NCI-H2029 treated with DMSO at 0.1 percent for 48 hours (cell line): Measurements from ENCODE around the gene TEAD4.

Source experiments
- DNase-seq: peaks from one replicate; lab custom pipeline; 2025; lab: John Stamatoyannopoulos, UW

TEAD4 gene

DNA sequence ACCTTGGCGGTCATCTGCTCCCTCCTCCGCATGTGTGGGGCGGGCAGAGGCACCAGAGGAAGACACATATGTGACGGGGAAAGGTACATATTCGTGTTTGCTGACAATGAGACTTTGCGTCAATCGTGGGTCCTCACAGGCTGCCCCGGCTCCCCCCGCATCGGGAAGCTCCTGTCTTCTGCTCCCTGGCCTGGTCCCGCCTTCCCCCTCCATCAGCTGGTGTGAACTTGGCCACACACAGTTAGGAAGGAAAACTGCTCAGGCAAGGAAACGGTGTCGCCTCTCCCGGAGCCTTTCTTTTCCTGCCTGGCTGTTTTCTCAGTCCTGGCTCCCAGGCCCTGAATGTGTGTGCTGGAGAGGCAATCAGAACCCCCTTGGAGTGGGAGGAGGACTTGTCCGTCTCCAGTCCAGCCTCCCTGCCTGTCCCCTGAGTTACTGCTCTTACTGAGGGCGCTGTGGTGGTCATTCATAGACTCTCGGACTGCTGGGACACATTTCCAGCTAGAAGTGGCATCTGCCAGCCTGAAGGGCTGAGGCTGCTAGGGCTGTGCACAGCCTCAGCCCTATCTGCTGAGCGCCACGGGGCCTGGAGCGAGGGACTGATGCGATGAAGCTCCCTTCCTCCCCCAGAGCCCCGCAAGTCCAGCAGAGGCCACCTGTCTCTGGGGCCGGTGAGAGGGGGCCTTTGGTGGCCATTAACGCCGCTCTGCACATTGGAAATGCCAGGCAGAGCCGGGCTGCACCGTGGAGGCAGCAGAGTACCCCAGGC is 73.8 kb downstream of the TEAD4 start:
- no peak for DNase-seq

DNA sequence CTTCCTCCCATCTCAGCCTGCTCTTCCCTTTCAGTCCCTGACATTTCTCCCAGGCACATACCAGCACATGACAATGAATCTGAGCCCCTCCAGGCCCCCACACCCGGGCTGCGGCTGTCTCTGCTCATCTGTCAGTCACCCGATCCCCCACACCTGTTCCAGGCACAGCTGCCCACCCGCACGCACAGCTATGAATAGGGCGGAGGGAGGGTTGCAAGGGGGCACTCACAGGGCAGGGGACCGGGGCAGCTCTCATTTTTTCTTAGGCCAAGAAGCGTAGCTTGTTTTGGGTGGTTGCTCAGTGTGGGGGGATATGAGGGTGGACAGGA is 74.3 kb downstream of the TEAD4 start:
- no peak for DNase-seq

DNA sequence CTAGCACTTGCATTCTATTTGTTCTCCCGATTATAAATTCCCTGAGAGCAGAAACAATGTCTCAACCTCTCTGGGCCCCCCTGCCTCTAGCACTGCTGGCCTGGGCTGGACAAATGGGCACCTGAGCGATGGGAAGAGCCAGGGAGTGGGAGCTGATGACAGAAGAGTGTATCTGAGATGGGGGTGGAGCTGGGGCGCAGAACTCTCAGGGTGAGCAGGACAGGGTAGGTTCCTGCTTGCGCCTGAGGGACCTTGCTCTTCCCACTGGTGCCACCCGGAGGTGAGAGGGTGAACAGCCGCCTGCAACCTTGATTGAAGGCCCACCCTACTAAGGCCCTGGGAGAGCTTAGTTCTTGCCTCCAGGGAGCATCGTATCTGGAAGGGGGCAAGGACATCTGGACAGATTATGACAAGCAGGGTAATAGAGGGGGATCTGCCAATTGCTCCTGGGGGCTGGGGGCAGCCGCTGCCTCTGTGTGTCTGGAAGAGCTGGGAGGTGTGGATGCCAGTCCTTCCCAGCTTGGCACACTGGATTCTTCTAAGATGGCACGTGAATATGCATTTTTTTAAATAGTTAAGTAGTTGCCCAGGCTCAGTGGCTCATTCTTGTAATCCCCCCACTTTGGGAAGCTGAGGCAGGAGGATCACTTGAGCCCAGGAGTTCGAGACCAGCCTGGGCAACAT is 75.0 kb downstream of the TEAD4 start:
- DNase-seq, result peak; percentile 9

DNA sequence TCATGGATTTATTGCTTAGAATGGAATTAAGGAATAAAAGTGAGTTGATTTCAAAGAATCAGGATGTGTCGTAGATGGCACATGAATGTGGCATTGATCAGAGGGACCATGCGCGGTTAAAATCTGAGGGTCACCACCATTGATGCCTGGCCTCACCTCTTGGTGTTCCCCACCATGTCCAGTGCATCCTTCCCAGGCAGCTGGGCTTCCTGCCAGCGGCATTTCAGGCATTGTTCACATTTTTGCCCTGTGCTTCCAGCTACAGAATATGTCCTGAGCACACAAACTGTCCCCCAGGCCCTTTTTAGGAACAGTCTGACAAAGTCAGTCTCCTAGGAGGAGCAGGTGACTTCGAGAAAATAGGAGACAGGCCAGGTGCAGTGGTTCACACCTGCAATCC is 76.0 kb downstream of the TEAD4 start:
- no peak for DNase-seq

DNA sequence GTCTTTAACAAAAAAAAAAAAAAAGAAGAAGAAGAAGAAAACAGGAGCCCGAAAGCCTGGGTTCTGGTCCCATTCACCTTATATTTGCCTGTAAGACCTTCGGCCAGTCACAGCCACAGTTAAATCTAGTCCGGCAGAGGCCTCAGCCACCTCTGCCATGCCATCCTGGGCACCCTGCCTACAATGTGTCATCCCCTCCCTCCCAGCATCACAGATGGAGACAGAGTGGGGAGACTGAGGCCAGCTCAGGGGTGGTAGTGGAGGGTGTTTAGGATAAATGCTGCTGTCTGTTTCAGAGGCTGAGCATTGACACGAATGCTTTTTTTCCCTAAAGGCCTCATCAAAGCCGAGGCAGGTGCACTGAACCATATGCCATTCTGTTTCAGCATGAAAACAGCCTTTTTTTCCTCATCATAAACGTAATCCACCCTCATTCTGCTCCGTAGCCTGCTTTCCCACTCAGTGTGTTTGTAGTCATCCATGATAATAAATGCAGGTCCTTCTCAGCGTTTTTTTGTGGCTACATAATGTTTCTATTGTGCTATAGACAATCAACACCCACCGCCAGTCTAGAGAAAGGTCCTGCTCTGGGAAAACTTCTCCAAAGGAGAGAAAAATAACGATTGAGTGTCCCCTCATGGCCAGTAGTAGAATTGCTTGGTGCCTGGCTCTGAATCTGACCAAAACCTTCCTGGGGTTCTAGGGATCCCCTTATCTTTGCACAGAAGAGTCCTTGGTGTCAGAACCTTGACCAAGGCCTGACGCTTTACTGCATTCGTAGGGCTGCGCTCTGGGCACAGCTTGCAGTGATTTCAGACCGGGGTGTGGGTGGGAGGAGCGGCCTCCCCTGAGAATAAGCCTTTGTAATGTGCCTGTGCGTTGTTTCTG is 76.9 kb downstream of the TEAD4 start:
- no peak for DNase-seq

DNA sequence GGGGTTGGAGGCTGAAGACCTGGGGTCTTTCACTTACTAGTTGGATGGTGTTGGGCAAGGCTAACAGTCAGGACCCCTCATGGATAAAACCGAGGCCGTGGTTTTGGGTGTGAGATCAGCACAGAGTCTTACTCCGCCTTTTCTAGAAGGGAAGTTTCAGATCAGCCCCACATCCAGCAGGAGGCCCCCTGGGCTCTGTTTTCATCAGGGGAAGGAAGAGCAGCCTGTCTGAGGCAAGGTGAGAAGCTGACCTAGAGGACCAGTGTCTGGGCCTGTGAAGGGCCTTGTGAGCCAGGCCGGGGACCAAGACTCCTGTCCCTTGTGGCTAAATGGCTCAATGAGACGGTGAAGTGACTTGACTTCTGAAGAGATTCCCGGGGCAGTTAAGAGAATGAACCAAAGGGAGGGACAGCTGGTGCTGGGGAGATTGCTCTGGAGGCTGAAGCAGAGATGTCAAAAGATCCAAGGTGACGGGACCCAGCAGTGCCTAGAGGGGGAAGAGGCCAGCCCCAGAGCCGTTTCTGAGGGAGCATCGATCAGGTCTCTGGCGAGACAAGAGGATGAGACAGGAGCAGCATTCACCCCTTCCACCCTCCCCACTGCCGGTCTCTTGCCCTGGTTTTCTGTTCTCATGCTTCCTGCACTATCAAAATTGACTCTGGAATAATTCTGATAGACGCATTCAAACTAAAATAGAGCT is 77.9 kb downstream of the TEAD4 start:
- no peak for DNase-seq

DNA sequence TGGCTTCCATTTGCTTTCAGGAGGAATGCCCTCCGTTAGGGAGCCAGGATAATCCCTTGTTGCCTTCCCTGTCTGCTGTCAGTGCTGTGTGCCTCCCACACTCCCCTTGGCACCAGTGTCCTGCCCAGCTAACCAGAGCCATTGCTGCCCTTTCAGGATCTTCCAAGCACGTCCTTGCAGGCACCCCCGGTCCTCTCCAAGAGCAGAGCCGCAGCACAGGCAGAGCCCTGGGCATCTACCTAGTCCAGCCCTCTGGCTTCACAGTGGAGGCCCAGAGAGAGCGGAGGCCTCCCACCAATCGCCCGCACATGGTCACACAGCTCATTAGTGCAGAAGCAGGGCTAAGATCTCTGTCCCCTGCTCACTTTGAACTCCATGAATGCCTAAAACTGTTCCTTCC is 79.0 kb downstream of the TEAD4 start:
- no peak for DNase-seq

DNA sequence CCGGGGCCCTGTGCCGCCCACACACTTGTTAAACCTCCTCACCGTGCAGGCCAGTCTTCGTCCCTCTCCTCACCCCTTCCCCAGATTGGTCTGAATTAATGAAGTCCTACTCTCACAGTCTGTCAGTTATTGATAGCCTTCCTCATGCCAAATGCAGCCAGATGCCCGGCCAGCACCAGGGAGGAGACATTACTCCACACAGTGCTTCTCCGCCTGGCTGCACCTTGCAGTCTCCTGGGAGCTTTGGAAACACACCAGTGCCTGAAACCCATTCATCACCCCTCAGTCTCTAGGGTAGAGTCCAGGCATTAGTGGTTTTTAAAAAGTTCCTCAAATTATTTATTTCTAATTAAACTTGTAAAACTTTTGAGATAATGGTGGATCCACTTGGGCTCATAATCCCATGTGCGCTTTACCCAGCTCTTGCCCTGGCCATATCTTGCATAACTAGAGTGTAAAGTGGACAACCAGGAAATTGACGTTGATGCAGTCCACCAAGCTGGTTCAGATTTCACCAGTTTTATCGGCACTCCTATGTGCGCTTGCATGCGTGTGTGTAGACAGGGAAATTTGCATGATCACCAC is 79.8 kb downstream of the TEAD4 start:
- DNase-seq, result no peak

DNA sequence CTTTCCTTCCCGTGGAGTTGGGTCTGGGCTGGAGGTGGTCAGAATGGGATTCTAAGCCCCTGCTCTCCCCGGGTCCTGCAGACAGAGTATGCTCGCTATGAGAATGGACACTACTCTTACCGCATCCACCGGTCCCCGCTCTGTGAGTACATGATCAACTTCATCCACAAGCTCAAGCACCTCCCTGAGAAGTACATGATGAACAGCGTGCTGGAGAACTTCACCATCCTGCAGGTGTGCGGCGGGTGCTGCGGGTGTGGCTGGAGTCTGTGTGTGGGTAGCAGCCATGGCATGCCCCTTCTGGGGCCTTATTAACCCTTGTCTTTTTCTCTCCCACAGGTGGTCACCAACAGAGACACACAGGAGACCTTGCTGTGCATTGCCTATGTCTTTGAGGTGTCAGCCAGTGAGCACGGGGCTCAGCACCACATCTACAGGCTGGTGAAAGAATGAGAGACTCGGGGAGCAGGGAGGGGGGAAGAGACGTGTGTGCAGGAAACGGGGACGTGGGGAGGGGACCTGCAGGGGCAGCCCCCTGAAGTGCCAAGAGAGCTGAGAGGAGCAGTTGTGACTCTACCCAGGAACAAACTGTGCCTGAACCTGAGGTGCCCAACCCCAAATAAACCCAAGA is 80.9 kb downstream of the TEAD4 start:
- DNase-seq, result no peak

DNA sequence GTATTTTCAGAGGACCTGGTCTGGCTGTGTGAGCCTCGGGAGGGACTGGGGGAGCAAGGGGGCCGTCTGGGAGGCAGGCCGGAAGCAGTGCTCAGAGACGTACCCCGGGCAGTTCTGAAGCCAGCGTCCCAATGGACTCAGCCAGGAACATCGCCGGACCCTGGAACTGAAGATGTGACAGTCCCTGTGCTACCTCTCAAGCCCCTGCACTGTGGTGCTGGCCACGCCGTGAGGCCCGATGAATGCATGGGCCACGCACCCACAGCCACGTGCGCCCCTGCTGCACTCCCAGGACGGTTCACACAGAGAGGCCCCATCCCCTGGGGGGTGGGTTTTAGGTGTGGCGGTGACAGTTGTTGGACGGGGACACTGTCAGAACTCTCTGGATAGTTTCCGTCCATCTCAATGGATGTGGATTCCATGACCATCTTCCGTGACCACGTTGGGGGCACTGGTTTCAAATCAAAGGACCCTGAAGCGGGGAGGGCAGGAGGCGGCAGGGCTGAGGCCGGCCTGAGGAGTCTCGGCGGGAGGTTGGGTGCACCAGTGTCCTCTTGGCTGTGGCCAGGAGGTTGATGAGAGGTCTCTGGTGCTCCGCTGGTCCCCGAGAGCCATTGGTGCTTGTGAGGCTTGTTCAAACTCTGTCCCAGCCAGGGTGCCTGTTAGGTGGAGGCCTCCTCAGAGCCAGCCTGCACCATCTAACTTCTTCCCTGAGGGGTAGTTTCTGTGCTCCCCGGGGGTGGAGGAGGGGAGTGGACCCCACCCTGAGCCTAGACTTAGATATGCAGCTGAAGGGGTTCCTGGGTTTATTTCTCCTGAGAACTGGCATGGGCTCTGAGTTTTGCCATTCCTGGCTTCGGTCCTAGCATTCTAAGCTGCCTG is 81.7 kb downstream of the TEAD4 start:
- DNase-seq, result no peak

DNA sequence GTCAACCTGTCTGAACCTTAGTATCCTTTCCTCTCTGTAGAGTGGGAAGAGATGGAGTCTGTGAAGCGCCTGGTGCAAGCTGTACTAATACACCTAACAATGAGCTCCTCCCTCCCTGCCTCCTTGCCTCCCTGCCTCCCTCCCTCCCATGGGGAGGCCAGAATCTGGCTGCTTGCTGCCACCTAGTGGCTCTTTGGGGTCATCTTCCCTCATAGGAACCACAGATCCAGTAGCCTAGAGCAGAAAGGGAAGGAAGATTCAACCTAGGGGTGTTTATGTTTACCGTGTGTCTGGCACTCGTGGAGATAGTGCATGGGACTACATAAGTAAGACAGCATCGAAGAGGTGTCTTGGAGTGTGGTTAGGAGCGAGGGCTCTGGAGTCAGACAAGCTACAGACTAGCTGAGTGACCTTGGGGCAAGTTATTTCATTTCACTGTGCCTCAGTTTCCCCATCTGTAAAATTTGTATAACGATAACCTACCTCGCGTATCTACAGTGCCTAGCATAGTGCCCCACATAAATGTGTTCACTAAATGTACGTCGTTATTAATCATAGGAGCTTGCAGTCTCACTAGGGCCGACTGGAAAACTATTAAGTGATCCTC is 82.5 kb downstream of the TEAD4 start:
- DNase-seq, result peak; percentile 87

DNA sequence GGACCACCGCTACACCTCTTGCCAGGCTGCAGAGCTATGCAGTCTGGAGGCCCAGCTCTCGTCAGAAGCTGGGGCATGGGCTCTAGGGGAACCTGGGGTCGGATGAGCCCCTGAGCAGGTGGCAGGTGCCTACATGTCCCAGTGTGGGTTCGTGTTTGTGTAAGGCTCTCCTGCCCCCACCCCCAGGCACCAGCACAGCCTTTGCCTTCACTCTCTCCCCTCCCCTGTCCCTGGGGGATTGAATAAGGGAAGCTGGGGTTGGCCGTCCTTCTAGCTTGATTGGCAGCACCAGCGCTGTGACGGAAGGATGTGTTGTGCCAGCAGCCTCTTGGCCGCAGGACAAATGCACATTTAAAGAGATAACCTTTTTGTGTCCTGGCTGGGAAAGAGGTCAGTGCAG is 83.2 kb downstream of the TEAD4 start:
- no peak for DNase-seq

DNA sequence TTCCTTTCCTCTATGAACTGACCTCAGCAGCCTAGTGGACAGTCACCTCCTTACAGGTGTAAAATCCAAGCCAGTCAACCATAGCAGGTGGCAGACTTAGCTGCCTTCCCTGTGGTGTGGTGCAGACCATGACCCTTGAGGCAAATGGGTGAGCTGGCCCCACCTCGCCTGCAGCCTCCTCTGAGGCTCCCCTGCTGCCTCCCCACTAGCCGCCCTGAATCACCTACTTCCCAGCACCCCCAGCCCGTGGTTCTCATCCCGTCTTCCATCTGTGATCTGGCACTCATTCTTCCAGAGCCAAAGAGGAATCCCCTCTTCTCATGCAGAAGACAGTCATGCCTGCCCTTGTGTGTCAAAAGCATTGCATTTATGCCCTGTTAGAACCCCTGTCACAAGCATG is 83.6 kb downstream of the TEAD4 start:
- no peak for DNase-seq

DNA sequence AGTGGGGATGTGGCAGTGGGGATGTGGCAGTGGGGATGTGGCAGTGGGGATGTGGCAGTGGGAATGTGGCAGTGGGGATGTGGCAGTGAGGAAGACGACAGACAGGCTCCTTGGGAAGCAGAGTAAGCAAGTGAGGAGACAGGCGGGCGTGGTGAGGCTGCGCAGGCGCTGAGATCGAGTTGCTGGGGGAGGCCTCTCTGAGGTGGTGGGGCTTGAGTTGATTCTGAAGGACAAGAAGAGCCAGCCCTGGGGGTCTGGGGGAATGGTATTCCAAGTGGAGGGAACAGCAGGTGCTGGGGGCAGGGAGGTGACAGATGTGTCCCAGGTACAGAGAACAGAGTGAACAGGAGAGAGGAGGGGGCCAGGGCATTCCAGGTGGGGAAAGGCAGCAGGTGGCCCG is 84.2 kb downstream of the TEAD4 start:
- DNase-seq, result no peak

DNA sequence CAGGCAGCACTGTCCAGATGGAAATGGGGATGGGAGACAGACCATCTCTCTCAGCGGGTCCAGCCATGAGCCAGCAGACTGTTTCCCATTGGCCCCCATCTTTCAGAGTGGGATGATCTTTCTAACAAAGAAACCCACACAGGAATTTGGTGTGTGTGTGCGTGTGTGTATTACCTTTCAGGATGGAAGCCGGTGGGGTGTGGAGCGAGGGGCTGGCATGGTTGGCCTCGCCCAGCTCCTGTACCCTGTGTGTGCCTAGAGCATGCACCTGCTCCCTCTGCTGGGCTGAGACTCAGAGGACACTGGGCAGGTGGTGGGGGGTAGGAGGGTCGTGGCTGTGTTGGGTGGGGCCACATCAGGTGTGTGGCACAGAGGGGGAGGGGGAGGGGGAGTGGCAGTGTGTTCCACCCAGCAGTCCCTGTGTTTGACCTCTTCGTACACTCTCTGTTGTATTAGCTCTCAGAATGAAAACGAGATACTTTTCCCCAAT is 85.0 kb downstream of the TEAD4 start:
- no peak for DNase-seq

DNA sequence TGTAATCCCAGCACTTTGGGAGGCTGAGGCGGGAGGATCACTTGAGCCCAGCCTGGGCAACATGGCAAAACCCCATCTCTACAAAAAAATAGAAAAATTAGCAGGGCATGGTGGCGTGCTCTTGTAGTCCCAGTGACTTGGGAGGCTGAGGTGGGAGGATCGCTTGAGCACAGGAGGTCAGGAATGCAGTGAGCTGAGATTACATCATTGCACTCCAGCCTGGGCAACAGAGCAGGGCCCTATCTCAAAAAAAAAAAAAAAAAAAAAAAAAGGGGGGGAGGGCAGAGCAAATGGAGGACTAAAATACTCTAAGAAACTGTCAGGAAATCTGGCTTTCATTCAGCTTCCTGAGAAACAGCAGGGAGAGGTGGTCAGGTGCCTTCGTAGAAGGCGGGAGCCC is 86.3 kb downstream of the TEAD4 start:
- DNase-seq, result no peak

DNA sequence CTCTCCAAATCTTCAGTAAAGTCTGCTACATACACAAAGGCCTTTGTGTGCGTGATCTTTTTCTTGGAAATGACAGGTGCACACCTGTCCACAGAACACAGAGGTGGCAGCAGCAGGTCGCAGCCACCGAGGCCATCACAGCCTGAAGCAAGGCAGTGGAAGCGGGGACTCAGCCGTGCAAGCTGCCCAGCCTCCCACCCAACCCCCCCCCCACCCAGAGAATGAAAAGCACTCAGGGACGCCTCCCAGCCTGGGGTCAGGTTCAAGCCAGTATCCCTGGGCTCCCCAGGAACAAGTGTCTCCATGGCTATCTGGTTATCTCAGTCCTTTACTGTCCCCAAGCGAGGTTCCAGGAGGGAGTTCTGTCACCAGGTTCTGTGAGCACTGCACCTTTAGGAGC is 86.8 kb downstream of the TEAD4 start:
- no peak for DNase-seq

DNA sequence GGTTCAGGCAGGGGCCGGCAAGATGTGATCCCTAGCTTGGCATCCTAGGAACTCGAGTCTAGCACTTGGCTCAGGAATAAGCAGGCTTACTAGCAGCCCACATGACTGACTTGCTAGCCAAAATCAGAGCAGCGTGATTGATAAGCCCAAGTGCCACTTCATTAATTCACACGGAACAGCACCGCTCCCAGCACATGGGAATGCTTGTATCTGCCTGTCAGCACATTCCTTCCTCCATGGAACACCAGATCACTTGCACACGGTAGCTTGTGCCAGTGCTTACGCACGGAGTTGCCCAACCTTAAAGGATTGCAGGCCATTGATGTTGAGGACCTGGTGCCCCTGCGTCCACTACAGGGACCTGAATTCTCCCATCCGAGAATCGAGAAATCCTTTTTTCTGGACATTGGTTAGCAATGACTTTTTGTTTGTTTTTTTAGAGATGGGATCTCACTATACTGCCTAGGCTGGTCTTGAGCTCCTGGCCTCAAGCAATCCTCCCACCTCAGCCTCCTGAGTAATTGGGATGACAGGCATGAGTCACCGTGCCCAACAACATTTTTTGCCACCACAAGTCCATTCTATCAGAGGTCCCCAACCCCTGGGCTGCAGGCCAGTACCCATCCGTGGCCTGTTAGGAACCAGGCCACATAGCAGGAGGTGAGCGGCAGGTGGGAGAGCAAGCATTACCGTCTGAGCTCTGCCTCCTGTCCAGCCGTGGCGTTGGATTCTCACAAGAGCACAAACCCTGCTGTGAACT is 87.4 kb downstream of the TEAD4 start:
- no peak for DNase-seq

DNA sequence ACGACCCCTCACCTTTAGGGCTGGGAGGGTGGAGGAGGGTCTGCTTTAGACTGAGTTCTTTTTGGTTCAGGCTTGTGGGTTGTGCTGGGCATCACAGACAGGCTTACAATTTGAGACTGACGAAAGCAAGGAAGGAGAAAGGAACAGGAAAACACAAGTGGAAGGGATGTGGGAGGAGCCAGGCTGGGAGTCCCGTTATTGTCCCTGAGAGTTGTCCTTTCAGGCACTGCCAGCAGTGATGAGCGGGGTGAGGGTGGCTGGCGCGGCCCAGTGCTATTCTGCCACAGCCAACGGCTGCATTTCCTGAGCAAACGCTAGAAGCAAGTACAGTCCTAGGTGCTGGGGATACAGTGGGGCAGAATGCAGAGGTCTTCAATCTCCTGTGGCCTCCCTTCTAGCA is 88.8 kb downstream of the TEAD4 start:
- DNase-seq, result peak; percentile 61
